Measurements from ENCODE around the gene LRRC4B. TPM values are rescaled to one million over a fixed set of nuclear protein-coding genes. Genes with fewer than 3 reads are reported as not detected.

Gene LRRC4B
- total and polyA plus RNA-seq, 2 of the 13 experiments (the other 11 are each of a cell fraction or from before 2014, with no cell fraction given), result not detected

- TF ChIP-seq DR1 (CRISPR knock-in tag; IDR thresholded peaks at IDR 0.05) (no peak), POLR2AphosphoS2 (IDR thresholded peaks at IDR 0.05; ENCODE audit: low read depth, low read length) (no peak), MEF2D (CRISPR knock-in tag; IDR thresholded peaks at IDR 0.05) (0 out of 2 replicates have a peak, but pooled peaks have one; percentile 27), AHR (CRISPR knock-in tag; IDR thresholded peaks at IDR 0.05) (no peak), RAD21 (CRISPR knock-in tag; IDR thresholded peaks at IDR 0.05) (no peak), ZBTB39 (CRISPR knock-in tag; IDR thresholded peaks at IDR 0.05) (no peak), ZNF30 (CRISPR knock-in tag; IDR thresholded peaks at IDR 0.05) (no peak), GPBP1L1 (CRISPR knock-in tag; IDR thresholded peaks at IDR 0.05) (no peak), GABPB1 (CRISPR knock-in tag; IDR thresholded peaks at IDR 0.05) (peak; percentile 97), MAZ (IDR thresholded peaks at IDR 0.05; ENCODE audit: borderline replicate concordance, low read depth, low read length) (peak; percentile 74), MAZ (CRISPR knock-in tag; IDR thresholded peaks at IDR 0.05; ENCODE audit: low read depth) (no peak), ZNF564 (CRISPR knock-in tag; IDR thresholded peaks at IDR 0.05) (no peak; the same call in 1 of the 2 replicates), ZNF646 (CRISPR knock-in tag; IDR thresholded peaks at IDR 0.05) (no peak), REST (IDR thresholded peaks at IDR 0.05; ENCODE audit: borderline replicate concordance in 1 of 2, low read depth in 1 of 2, low read length in 2 of 2) (no peak)
These were observed 57.0 kb downstream of the LRRC4B start, which contains the start of gene JOSD2 (continued) for GRCh38 chr19:50511069-50511822.

Measured in HepG2 (cell line).